ENCODE results near the gene MELK. TPM values are rescaled to one million over a fixed set of nuclear protein-coding genes. Genes with fewer than 3 reads are reported as not detected.

MELK gene
- polyA plus RNA-seq, 1 donor from 2014 or later, result 1.8 TPM

GRCh38 chr9:36551910-36552309 lies 20.8 kb upstream of the MELK start:
- H4K20me1 ChIP-seq (ENCODE audit: insufficient read depth), result no peaks in the 10 kb centered on the region

GRCh38 chr9:36559036-36559695 lies 13.5 kb upstream of the MELK start:
- no peaks in the 10 kb centered on the region for H3K36me3 ChIP-seq (ENCODE audit: insufficient read depth, low read length)
- H3K4me2 ChIP-seq (ENCODE audit: low read length), result no peak overlapping the region
- no peaks in the 10 kb centered on the region for H3F3A ChIP-seq (ENCODE audit: insufficient read depth, low read length, poor library complexity, severe bottlenecking)
- H2AFZ ChIP-seq (ENCODE audit: low read depth, low read length), result no peak overlapping the region
- H3K9me2 ChIP-seq (ENCODE audit: insufficient read depth, low read length), result no peaks in the 10 kb centered on the region
- no peak overlapping the region for H3K4me3 ChIP-seq (ENCODE audit: low read length)
- H3K27ac ChIP-seq (ENCODE audit: low read length), result no peak overlapping the region
- no peaks in the 10 kb centered on the region for H3K9me3 ChIP-seq (ENCODE audit: low read length)
- no peaks in the 10 kb centered on the region for H4K20me1 ChIP-seq (ENCODE audit: insufficient read depth)
- no peaks in the 10 kb centered on the region for H3K27me3 ChIP-seq (ENCODE audit: insufficient read depth, low read depth, low read length)
- no peaks in the 10 kb centered on the region for H3K79me2 ChIP-seq (replicated peaks; ENCODE audit: insufficient read depth, low read length)
- no peak overlapping the region for H3K9ac ChIP-seq (ENCODE audit: low read length)
- TF ChIP-seq POLR2AphosphoS5 (IDR thresholded peaks at IDR 0.05) (no peak), SMC3 (conservative IDR thresholded peaks at IDR 0.05; ENCODE audit: poor library complexity) (no peak), TAF1 (IDR thresholded peaks at IDR 0.05; ENCODE audit: low read depth) (no peak), REST (IDR thresholded peaks at IDR 0.05; ENCODE audit: borderline replicate concordance) (no peak), EP300 (conservative IDR thresholded peaks at IDR 0.05; ENCODE audit: poor library complexity, severe bottlenecking) (no peak), EZH2 (IDR thresholded peaks at IDR 0.05; ENCODE audit: borderline replicate concordance, insufficient read depth, low read length, poor library complexity, severe bottlenecking) (no peak)

More at GRCh38 chr9:36551910-36552309, 20.8 kb upstream of the MELK start:
- Histone ChIP-seq H3K27me3 (ENCODE audit: insufficient read depth, low read depth, low read length) (no peaks in the 10 kb centered on the region), H3K4me2 (ENCODE audit: low read length) (no peak overlapping the region), H3K36me3 (ENCODE audit: insufficient read depth, low read length) (no peaks in the 10 kb centered on the region), H3K9ac (ENCODE audit: low read length) (no peak overlapping the region), H3K4me3 (ENCODE audit: low read length) (no peak overlapping the region), H3K27ac (ENCODE audit: low read length) (no peak overlapping the region), H3F3A (ENCODE audit: insufficient read depth, low read length, poor library complexity, severe bottlenecking) (no peaks in the 10 kb centered on the region), H2AFZ (ENCODE audit: low read depth, low read length) (no peak overlapping the region), H3K79me2 (replicated peaks; ENCODE audit: insufficient read depth, low read length) (no peaks in the 10 kb centered on the region), H3K9me2 (ENCODE audit: insufficient read depth, low read length) (no peaks in the 10 kb centered on the region), H3K9me3 (ENCODE audit: low read length) (no peaks in the 10 kb centered on the region)
- TF ChIP-seq TAF1 (IDR thresholded peaks at IDR 0.05; ENCODE audit: low read depth), result no peak
- no peak for TF ChIP-seq MXI1 (conservative IDR thresholded peaks at IDR 0.05; ENCODE audit: poor library complexity, severe bottlenecking)
- TF ChIP-seq REST (IDR thresholded peaks at IDR 0.05; ENCODE audit: borderline replicate concordance), result no peak
- no peak for TF ChIP-seq EZH2 (IDR thresholded peaks at IDR 0.05; ENCODE audit: borderline replicate concordance, insufficient read depth, low read length, poor library complexity, severe bottlenecking)
- TF ChIP-seq CTCF (IDR thresholded peaks at IDR 0.05; ENCODE audit: poor library complexity, severe bottlenecking), result no peak
- no peak for TF ChIP-seq SMC3 (conservative IDR thresholded peaks at IDR 0.05; ENCODE audit: poor library complexity)
- TF ChIP-seq POLR2AphosphoS5 (IDR thresholded peaks at IDR 0.05), result no peak
- TF ChIP-seq EP300 (conservative IDR thresholded peaks at IDR 0.05; ENCODE audit: poor library complexity, severe bottlenecking), result no peak
- TF ChIP-seq RAD21 (conservative IDR thresholded peaks at IDR 0.05), result no peak

Measured in neural cell (in vitro differentiated cells).